Erythroblast (primary cell): ENCODE data around the gene CTBP2.

Source experiments
- DNase-seq, 2 experiments: peaks; one replicate each; lab custom pipeline; 2025; lab: John Stamatoyannopoulos, UW
- GATA1 ChIP-seq: IDR thresholded peaks from 2 replicates; pipeline ENCODE4 v1.6.1; 2011; ENCODE audit warnings: low read depth, mild to moderate bottlenecking, control low read depth, low read length, moderate library complexity
- POLR2A ChIP-seq: IDR thresholded peaks from 2 replicates; pipeline ENCODE4 v1.6.1; 2011; ENCODE audit warnings: mild to moderate bottlenecking, low read length

CTBP2 gene

DNA sequence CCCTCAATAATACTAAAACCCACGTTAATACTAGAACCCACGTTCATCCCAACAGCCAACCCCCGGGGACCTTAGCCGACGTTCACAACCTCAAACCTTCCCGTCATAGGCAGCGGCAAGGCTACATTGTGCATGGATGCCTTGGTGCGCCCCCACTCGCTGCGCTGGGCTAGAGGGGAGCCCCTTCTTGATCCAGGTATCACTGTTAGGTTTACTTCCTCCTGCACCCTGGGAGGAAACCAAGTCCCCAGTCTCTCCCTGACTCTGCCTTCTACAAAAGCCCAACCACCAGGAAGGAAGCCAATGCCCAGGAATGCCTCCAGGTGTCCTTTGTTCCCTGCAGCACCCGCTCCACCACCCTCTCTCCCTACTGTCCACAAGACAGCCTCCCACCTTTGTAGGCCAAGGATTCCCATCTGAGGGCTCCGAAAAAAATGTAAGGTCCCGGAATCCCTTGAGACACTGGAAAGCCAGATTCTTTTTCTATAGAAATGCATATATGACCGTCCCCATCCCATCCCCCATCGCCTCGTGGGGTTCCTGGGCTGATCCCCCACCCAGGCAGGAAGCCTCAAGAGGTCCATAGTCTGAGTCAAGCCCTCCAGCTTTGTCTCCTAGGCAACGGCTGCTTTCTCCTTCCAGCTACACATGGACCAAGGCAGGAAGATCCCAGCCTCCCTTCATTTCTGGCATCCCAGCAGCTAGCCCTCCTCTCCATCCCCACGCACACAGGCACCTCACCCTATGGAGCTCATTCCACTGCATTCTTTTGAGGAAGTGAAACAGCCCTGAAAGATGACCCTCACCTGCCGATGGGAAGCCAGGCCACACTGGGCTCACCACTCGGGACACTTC, 25.2 kb downstream of the CTBP2 start:
- TF ChIP-seq POLR2A = no peak
- no peak for TF ChIP-seq GATA1
- DNase-seq = no peak

GRCh38 chr10:125134483-125134848, 25.9 kb downstream of the CTBP2 start:
- TF ChIP-seq GATA1 (no peak), POLR2A (no peak)
- DNase-seq = no peak

- DNase-seq = no peak
- no peak for TF ChIP-seq POLR2A
- no peak for TF ChIP-seq GATA1
Observed at GRCh38 chr10:125133696-125134482, 26.5 kb downstream of the CTBP2 start.

- no peak for TF ChIP-seq POLR2A
- TF ChIP-seq GATA1 = no peak
- peak in 1 of 2 experiments; percentile 21 for DNase-seq
Observed at GRCh38 chr10:125132344-125132743, 28.0 kb downstream of the CTBP2 start.

GRCh38 chr10:125130916-125131315, 29.4 kb downstream of the CTBP2 start:
- TF ChIP-seq POLR2A (no peak), GATA1 (no peak)
- no peak for DNase-seq

- no peak for DNase-seq
- TF ChIP-seq POLR2A = no peak
- TF ChIP-seq GATA1 = no peak
Observed at GRCh38 chr10:125130260-125130659, 30.1 kb downstream of the CTBP2 start.

DNA sequence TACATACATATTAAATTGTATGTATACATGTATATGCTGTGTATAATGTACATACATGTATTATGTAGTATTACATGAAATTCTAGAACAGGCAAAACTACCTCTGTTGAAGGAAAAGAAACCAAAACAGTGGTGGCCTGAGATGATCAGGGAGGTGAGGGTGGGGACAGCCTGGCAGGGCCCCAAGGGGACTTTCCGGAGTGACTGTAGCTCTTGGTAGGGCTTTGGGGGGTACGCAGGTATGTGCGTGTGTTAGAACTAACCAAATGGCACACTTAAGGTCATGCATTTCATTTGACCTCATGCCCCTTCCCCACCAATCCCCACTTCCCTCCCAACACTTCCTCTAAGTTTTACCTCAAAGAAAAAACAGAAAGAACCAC, 31.3 kb downstream of the CTBP2 start:
- no peak for TF ChIP-seq POLR2A
- DNase-seq = no peak

DNA sequence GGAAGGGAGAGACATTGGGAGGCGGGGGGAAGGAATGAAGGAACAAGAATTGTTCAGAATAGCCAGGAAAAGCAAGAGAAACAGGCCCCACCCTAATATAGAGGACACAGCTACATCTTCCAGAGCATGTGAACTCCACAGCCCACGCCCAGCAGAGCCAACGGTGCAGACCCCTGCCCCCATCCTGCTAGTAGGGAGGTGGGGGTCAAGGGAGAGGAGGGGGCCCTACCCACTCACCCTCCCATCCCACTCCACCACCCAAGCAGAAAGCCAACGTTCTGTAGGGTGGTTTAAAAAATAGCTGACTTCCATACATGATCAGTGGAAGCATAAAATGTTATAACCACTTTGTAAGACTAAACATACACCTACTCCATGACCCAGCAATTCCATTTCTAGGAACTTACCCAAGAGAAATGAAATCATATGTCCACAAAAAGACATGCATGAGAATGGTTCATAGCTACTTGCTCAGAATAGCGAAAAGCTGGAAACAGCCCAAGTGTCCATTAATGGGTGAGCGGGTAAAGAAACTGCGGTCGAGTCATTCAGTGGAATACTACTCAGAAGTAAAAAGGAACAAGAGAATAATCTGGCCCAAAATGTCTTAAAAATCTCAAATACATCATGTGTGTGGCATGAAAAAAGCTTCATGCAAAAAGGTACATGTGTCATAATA, 31.8 kb downstream of the CTBP2 start:
- peak in 1 of 2 experiments; percentile 19 for DNase-seq
- TF ChIP-seq GATA1 (no peak), POLR2A (no peak)

DNA sequence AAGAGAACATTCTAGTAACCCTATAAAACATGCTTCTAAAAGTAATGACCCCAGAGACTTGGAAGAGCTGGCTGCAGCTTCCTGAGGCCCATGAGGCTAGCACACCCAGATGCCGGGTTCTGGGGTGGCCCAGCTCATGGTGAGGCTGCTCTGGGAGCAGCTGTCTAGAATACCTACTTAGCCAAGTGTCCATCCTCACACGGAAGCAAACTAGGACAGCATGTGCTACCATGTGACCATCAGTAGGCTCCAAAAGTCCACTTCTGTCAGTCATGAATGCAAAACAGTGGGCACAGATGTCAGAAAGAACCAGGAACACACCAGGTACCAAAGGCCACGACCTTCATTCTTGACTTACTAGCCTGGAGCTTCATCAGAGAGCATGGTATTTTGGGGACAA, 32.4 kb downstream of the CTBP2 start:
- TF ChIP-seq POLR2A = no peak
- no peak for TF ChIP-seq GATA1
- no peak for DNase-seq

DNA sequence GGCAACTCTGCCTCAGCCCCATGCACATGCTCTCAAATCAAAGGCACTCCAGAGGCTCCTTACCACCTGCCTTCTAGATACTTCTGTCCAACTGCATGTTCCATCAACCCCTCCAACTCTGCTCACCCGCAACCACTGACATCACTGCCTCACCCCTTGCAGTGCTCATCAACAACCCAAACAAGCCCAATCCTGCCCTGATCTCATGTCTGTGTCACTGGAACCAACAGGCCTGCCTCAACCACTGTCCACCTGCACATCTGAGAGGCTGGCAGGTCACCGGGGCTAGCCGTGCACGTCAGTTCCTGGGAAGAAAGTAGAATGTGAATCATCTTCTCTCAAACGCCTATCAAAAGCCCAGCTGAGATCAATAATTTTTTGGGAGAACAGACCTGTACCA, 33.3 kb downstream of the CTBP2 start:
- no peak for DNase-seq
- TF ChIP-seq POLR2A = no peak
- no peak for TF ChIP-seq GATA1

GRCh38 chr10:125125951-125126735, 34.2 kb downstream of the CTBP2 start:
- TF ChIP-seq POLR2A = no peak
- no peak for TF ChIP-seq GATA1
- no peak for DNase-seq

GRCh38 chr10:125124907-125125306, 35.5 kb downstream of the CTBP2 start:
- no peak for TF ChIP-seq GATA1
- TF ChIP-seq POLR2A = no peak
- DNase-seq = no peak

DNA sequence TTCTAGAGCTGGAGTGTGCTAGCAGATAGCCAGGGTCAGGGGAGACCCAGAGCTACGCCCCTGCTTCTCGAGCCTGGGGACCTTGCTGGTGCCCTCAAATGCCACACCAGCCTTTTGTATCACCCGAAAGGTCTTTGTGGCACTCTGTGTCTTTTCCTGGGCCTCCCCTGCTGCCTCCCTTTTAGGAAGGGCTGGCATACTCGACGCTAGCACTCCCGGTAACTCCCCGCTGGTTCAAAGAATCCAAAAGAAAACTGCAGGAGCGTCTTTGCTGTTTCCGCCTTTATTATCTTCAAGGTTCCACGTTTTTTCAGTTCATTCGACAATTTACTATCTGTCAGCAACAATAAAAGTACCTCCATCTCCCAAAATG, 36.3 kb downstream of the CTBP2 start:
- no peak for TF ChIP-seq GATA1
- no peak for TF ChIP-seq POLR2A

More for the DNA sequence above, 36.3 kb downstream of the CTBP2 start:
- no peak for DNase-seq
